Measurements from ENCODE around the gene KLF13.

- no peak for TF ChIP-seq CTCF (IDR thresholded peaks at IDR 0.05)
- TF ChIP-seq TCF7L2 (IDR thresholded peaks at IDR 0.05; ENCODE audit: low read depth, low read length), result no peak
Observed at GRCh38 chr15:31295658-31296057, 31.0 kb upstream of the KLF13 start.
